HEK293T (cell line): ENCODE data around the gene DNASE2B.

ENCODE experiments used
- ARNT ChIP-seq: fragments of 450-650 bp; IDR thresholded peaks from 2 replicates; pipeline ENCODE4 v1.6.1; 2017; ENCODE audit warnings: mild to moderate bottlenecking
- BHLHE40 ChIP-seq: fragments of 450-650 bp; IDR thresholded peaks from 2 replicates; pipeline ENCODE4 v1.6.1; 2016; ENCODE audit warnings: mild to moderate bottlenecking, moderate library complexity, borderline replicate concordance
- CTBP1 ChIP-seq: fragments of 450-650 bp; IDR thresholded peaks from 2 replicates; pipeline ENCODE4 v1.6.1; 2016; ENCODE audit warnings: borderline replicate concordance
- FOXM1 ChIP-seq: fragments of 450-650 bp; IDR thresholded peaks from 2 replicates; pipeline ENCODE4 v1.6.1; 2017; ENCODE audit warnings: mild to moderate bottlenecking, borderline replicate concordance
- L3MBTL2 ChIP-seq: fragments of 450-650 bp; conservative IDR thresholded peaks from 2 replicates; pipeline ENCODE4 v1.6.1; 2016; ENCODE audit warnings: mild to moderate bottlenecking
- LEF1 ChIP-seq: fragments of 450-650 bp; IDR thresholded peaks from 2 replicates; pipeline ENCODE4 v1.6.1; 2017; ENCODE audit warnings: mild to moderate bottlenecking, borderline replicate concordance
- SP1 ChIP-seq: fragments of 450-650 bp; IDR thresholded peaks from 2 replicates; pipeline ENCODE4 v1.6.1; 2017
- SUZ12 ChIP-seq: fragments of 450-650 bp; IDR thresholded peaks from 2 replicates; pipeline ENCODE4 v1.6.1; 2016; ENCODE audit warnings: mild to moderate bottlenecking

DNA sequence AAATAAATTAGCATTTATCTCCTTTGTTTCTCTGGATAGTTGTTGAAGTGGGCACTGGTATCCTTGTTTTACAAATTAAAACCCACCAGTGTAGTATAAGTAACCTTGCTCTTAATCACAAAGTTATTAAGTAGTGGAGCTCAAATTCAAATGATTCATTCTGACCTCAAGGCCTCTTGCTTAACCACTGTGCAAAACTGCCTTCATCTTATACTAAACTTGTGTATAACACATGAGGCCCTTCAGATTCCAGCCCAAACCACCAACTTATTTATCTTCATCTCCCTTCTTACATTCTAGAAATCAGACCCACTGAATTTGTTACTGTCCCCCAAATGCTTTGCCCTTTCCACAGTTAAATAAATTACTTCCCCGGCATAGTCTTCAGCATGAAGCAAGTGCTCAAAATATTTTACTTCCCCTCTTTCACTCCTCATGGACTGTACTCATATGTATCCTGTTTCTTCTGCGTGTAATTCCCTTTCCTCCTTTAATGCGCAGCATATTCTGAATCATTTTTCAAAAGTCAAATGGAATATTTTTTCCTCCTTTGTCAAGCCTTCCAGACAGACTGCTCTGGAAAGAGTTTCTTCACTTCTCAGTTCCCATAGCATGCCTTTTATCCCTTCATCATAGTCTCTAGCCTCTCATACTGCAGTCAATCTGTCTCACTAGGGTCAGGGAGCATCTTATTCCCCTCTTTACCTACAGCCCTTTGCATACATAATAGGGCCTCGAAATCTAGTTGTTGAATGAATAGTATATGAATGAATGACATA lies 19.0 kb upstream of the DNASE2B start:
- TF ChIP-seq L3MBTL2: no peak
- no peak for TF ChIP-seq LEF1
- TF ChIP-seq CTBP1: no peak
- TF ChIP-seq SP1: no peak
- no peak for TF ChIP-seq FOXM1
- TF ChIP-seq ARNT: no peak
- no peak for TF ChIP-seq SUZ12
- no peak for TF ChIP-seq BHLHE40
